GM18526 (cell line): ENCODE results near the gene TGFBR2.

ENCODE experiments used
- POLR2A ChIP-seq: IDR thresholded peaks from 3 replicates; pipeline ENCODE4 v1.6.1; 2011; ENCODE audit not compliant: insufficient read length; ENCODE audit errors: extremely low read depth

Gene TGFBR2

GRCh38 chr3:30664459-30664858 is 58.1 kb downstream of the TGFBR2 start:
- no peak for TF ChIP-seq POLR2A

DNA sequence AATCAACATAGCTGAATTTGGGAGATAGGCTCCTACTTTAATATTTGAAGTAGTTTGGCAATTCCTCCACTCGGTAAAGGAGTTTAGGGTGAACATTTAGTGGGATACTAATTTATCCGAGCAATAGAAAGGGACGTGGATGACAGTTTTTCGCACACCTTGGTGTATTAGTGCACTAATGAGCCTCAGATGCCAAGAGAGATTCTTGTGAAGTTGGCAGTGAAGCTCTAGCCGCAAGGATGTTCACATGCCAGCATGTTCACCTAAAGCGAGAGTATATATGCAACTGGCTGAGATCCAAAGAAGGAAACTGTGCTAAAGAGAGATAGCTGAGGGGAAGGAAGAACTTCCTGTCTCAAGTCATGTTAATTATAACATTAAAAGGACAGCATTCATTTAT is 58.5 kb downstream of the TGFBR2 start:
- no peak for TF ChIP-seq POLR2A

DNA sequence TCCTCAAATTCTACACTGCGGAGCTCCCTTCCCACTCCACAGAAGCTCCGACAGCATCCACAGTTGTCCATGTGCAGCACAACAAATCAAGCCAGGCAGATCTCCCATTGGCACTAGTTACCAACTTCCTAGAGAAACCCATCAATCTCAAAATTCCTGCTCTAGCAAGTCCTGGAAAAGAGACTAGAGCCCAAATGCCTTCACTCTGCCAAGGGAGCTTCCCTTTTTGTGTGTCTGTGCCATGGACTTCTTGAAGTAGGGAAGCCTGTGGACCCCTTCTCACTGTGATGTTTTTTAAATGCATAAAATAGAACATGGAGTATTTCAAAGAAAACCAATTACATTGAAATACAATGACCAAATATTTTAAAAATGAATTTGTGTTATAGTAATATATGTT is 59.1 kb downstream of the TGFBR2 start:
- no peak for TF ChIP-seq POLR2A

- TF ChIP-seq POLR2A: no peak
These were observed 60.3 kb downstream of the TGFBR2 start for GRCh38 chr3:30666572-30667279.

DNA sequence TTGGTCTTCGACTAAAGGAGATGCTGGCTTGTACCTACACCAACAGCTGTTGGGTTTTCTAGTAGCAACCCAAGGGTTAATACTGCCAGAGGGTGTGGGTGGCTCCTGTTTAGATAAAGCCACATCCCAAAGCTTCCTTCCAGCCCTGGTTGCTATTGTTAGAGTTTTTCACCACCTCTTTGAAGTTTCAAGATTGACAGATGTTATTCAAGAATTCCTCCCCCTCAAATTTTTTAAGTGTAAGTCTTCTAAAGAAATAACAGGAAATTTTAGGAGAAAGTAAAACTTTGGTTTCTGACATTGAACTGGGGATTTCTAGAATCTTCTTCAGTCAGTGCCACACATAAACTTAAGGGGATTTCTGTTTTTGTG is 60.9 kb downstream of the TGFBR2 start:
- TF ChIP-seq POLR2A: no peak

GRCh38 chr3:30668051-30668609 is 61.7 kb downstream of the TGFBR2 start:
- no peak for TF ChIP-seq POLR2A

DNA sequence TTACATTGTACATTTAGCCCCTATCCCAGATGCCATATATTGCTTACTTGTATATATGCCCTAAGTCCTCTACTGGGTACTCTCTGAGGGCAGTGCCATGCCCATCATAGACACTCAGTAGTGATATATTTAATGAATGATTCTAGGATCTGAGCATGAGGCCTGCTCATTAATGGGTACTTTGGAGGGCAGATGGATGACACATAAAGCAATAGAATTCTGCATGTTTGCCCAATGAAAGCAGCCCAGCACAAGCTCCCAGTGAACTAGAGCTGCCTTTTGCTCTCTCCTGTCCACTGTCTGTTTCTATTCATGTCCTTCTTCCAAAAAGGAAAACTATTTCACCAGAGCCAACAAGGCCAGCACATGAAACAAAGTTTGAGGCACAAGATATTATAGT is 63.9 kb downstream of the TGFBR2 start:
- TF ChIP-seq POLR2A: no peak

DNA sequence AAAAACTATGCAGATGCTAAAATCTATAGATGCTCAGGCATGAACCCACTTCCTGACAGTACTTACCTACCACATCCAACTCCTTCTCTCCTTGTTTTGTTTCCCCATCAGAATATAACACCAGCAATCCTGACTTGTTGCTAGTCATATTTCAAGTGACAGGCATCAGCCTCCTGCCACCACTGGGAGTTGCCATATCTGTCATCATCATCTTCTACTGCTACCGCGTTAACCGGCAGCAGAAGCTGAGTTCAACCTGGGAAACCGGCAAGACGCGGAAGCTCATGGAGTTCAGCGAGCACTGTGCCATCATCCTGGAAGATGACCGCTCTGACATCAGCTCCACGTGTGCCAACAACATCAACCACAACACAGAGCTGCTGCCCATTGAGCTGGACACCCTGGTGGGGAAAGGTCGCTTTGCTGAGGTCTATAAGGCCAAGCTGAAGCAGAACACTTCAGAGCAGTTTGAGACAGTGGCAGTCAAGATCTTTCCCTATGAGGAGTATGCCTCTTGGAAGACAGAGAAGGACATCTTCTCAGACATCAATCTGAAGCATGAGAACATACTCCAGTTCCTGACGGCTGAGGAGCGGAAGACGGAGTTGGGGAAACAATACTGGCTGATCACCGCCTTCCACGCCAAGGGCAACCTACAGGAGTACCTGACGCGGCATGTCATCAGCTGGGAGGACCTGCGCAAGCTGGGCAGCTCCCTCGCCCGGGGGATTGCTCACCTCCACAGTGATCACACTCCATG is 65.3 kb downstream of the TGFBR2 start:
- TF ChIP-seq POLR2A: no peak

GRCh38 chr3:30672287-30672735 is 65.9 kb downstream of the TGFBR2 start:
- no peak for TF ChIP-seq POLR2A

DNA sequence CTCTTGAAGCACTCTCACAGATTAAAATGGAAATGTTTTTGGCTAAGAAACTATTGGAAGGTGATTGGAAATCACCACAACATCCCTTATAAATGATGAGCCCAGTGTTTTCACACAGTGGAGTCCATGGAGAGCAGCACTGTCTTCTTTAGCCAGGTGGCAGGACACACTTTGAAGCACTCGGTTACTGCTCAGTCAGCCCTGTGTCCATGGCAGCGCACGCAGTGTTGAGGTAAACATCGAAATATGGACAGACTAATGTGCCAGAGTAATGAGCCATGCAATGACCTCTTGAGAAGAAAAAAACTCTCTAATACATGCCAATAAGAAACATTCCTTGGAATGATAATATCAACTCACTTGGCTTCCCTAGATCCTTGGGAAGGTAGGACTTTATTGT is 66.6 kb downstream of the TGFBR2 start:
- TF ChIP-seq POLR2A: no peak

DNA sequence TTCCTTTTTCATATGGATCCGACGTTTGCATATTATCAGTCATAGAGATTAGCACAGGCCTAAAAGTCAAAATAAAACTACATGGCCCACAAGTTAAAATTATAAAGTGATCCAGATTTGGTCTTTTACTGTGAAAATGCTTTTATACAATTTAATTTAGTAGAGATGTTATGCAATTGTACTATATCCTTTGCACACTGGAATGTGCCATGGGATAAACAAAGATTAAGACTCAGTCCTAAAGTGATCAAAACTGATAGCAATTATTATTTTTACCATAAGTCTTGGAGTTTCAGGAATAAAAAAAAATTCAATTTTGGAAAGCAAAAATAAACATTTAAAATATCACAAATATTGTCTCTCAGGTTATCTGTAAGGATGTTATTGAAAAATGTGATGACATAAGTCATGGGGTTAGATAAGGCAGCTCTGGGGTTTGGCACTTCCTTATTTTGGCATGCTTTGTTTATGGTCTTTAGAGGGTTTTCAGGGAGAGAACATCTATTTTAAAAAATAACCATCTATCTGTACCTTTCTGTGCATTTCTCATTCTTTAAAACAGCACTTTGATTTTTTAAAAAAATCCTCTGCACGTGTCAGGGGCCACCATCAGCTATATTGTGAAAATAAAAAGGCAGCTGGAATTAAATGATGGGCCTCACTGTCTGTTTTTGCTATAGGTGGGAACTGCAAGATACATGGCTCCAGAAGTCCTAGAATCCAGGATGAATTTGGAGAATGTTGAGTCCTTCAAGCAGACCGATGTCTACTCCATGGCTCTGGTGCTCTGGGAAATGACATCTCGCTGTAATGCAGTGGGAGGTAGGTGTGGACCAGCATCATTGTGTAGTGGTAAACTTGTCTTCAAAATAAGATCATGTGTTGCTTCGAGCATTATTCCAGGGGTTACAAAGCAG is 67.3 kb downstream of the TGFBR2 start:
- no peak for TF ChIP-seq POLR2A

DNA sequence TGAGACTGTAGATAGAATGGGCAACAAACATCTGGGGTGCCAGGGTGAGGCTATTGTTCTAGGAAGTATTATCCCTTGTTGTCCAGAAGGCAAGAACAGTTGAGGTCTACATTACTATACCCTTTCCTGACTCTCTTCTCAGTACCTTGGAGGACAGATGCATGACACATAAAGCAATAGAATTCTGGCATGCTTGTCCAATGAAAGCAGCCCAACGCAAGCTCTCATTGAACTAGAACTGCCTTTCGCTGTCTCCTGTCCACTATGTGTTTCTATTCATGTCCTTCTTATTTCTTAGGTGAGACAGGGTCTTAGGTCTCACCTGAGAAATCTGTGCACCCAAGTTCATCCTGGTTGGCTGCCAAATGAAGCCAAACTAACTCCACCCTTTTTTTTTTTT is 68.6 kb downstream of the TGFBR2 start:
- TF ChIP-seq POLR2A: no peak

DNA sequence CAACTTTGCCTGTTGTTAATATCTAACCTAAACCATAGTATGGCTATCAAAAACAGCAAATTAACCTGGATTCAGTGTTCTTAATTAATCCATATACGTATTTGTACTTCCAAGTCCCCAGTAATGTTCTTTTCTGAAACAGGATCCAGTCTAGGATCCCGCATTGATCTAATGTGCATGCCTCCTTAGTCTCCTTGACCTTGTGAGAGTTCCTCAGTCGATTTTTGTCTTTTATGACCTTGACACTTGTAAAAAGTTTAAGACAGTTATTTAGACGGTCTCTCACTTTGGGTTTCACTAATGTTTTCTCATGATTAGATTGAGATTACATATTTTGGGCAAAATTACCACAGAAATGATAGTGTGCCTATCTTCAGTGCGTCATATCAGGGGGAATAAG is 69.4 kb downstream of the TGFBR2 start:
- no peak for TF ChIP-seq POLR2A

DNA sequence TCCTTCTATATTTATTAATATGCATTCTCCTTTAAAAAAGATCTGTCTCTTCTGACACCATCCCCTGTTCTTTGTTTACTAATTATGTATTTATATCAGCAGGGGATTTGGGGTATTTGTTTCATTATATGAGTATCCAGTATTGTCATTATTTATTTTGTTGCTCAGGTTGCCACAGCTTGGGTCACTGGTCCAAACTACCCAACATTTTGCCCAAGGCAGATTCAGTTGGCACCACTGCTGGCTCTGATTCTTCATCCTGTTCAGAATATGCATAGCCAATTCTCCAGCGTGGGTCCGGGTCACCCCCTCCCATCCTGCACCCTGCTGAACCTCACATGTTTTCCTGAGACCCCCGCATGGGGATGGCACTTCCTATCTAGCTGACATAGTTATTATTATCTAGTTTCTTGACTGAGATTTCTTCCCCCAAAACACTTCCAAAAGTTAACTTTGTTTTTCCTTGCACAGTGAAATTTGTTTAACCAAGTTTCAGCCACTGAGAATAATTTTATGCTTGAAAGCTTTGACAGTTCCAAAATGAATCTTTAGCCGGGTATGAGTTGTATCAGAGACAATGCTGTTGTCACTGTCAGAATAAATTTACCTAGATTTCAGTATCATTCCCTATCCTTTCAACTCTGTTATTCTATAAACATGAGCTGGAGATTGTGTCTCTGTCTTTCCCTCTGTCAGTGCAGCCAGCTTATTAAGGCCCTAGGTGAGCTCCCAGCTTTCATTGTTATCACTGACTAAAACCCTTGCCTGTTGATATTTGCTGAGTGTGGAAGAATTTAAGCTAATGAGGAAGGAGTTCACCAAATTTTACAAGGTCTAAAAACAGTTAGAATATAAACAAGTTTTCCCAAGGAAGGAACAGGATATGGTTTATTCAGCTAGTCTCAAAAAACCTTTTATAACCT is 70.3 kb downstream of the TGFBR2 start:
- TF ChIP-seq POLR2A: no peak
